ENCODE measurements around the gene PAX7.
A peak's percentile ranks its signal among the peaks of the same experiment; 100 is the strongest.
"Not testable (repeated sequence)": the region's sequence is repeated elsewhere in the genome, so short reads cannot be mapped to it uniquely, and the experiment has no call there.

Gene PAX7

DNA sequence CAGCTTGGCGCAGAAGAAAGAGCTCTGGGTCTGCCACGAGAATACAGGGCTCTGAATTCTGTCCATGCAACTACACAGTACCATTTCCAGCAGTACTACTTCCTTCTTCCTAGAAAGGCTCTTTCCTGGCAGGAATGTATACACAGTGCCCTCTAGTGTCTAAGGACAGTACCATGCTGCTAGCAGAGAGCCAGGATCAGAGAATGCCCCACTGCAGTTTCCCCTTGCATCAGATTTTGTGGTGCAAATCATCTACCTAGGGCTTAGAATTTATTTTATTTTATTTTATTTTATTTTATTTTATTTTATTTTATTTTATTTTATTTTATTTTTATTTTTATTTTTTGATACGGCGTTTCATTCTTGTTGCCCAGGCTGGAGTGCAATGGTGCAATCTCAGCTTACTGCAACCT is 50.8 kb downstream of the PAX7 start:
- TF ChIP-seq, protein P1, sequence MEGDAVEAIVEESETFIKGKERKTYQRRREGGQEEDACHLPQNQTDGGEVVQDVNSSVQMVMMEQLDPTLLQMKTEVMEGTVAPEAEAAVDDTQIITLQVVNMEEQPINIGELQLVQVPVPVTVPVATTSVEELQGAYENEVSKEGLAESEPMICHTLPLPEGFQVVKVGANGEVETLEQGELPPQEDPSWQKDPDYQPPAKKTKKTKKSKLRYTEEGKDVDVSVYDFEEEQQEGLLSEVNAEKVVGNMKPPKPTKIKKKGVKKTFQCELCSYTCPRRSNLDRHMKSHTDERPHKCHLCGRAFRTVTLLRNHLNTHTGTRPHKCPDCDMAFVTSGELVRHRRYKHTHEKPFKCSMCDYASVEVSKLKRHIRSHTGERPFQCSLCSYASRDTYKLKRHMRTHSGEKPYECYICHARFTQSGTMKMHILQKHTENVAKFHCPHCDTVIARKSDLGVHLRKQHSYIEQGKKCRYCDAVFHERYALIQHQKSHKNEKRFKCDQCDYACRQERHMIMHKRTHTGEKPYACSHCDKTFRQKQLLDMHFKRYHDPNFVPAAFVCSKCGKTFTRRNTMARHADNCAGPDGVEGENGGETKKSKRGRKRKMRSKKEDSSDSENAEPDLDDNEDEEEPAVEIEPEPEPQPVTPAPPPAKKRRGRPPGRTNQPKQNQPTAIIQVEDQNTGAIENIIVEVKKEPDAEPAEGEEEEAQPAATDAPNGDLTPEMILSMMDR (IDR thresholded peaks at IDR 0.05), result peak; percentile 76
- no peak for TF ChIP-seq ZFX (IDR thresholded peaks at IDR 0.05; ENCODE audit: borderline replicate concordance)
- no peak overlapping the region for H3K27ac ChIP-seq

DNA sequence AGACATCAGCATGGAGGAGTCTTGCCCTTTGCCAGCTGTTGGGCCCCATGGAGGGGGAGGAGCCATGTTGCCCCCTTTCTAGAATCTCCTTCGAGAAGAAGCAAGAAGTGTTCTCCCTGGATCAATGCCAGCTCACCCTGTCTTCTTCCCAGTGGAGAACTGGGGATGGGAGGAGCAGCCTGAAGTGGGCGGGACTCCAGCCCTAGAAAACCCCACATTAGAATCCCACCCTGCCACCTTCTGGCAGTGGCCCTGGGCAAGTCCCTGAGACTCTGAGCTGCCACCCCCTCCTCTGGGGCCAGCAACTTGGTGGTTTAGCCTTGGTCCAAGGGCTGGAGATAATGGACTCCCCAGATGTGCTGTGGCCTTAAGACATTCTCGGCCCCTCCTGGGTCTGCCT is 51.7 kb downstream of the PAX7 start:
- TF ChIP-seq, protein P1 (IDR thresholded peaks at IDR 0.05), result no peak
- TF ChIP-seq ZFX (IDR thresholded peaks at IDR 0.05; ENCODE audit: borderline replicate concordance), result no peak
- H3K27ac ChIP-seq, result no peak overlapping the region

DNA sequence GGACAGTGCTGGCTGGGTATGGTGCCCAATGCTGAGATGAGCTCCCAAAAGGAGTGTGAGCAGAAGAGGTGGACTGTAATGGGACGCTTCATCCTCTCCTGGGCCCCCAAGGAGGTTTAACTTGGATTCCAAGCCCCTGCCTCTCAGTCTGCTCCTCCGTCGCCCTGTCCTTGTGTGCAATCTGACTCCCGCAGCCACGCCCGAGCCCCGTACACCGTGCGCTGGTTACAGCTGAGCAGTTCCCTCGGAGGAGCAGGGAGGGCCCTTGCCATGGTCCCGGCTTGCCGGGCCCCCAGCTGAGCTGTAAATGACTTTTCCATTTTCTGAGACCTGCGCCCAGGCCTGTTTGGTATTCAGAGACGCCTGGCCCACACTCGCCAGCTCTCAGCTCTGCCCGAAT is 53.7 kb downstream of the PAX7 start:
- no peak for TF ChIP-seq ZFX (IDR thresholded peaks at IDR 0.05; ENCODE audit: borderline replicate concordance)
- TF ChIP-seq, protein P1 (IDR thresholded peaks at IDR 0.05), result no peak
- no peak overlapping the region for H3K27ac ChIP-seq

DNA sequence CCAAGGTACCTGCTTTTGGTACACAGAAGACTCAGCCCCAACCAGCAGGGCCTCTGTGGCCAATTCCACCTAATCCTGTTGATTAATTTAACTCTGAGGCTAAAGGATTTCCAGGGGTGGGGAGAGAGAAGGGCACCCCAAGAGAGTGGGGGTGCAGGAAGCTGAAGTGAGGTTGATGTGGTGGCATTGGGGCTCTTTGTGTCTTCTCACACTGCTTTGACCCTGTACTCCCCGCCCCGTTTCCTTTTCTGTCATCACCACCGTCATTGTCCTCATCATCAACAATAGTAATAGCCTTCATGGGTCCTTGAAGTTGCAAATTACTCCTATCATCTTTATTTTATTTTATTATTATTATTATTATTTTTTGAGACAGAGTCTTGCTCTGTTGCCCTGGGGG is 55.9 kb downstream of the PAX7 start:
- TF ChIP-seq, protein P1 (IDR thresholded peaks at IDR 0.05), result no peak
- no peak for TF ChIP-seq ZFX (IDR thresholded peaks at IDR 0.05; ENCODE audit: borderline replicate concordance)
- no peak overlapping the region for H3K27ac ChIP-seq

DNA sequence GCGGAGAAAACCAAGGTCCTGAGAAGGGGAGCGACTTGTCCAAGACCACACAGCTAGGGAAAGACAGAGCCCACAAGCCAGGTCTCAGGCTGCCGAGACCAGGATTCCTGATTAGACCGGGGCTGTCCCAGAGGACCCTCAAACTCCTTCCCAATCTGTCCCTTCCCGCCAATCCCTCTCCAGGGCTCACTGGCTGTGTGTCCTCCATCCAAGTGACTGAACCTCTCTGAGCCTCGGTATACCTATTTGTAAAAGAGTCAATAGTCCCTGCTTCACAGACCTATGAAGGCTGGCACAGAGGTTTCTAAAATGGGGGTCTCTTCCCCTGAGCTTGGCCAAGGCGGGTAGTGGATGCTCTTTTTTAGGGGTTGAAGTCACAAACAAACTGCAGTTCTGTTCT is 56.6 kb downstream of the PAX7 start:
- TF ChIP-seq, protein P1 (IDR thresholded peaks at IDR 0.05), result no peak
- no peak for TF ChIP-seq ZFX (IDR thresholded peaks at IDR 0.05; ENCODE audit: borderline replicate concordance)

DNA sequence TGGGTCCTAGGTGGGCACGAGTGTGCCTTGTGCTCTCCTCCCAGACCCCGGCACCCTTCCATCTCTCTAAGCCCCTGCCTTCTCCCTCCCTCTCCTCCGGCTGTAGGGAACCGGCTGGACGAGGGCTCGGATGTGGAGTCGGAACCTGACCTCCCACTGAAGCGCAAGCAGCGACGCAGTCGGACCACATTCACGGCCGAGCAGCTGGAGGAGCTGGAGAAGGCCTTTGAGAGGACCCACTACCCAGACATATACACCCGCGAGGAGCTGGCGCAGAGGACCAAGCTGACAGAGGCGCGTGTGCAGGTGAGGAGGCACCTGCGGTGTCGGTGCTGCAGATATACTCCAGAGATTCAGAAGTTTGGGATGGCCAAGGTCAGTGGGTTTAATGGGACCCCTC is 61.0 kb downstream of the PAX7 start:
- H3K27ac ChIP-seq, result no peak overlapping the region
- TF ChIP-seq, protein P1 (IDR thresholded peaks at IDR 0.05), result no peak
- TF ChIP-seq ZFX (IDR thresholded peaks at IDR 0.05; ENCODE audit: borderline replicate concordance), result no peak

More for the DNA sequence above, 56.6 kb downstream of the PAX7 start:
- no peak overlapping the region for H3K27ac ChIP-seq

DNA sequence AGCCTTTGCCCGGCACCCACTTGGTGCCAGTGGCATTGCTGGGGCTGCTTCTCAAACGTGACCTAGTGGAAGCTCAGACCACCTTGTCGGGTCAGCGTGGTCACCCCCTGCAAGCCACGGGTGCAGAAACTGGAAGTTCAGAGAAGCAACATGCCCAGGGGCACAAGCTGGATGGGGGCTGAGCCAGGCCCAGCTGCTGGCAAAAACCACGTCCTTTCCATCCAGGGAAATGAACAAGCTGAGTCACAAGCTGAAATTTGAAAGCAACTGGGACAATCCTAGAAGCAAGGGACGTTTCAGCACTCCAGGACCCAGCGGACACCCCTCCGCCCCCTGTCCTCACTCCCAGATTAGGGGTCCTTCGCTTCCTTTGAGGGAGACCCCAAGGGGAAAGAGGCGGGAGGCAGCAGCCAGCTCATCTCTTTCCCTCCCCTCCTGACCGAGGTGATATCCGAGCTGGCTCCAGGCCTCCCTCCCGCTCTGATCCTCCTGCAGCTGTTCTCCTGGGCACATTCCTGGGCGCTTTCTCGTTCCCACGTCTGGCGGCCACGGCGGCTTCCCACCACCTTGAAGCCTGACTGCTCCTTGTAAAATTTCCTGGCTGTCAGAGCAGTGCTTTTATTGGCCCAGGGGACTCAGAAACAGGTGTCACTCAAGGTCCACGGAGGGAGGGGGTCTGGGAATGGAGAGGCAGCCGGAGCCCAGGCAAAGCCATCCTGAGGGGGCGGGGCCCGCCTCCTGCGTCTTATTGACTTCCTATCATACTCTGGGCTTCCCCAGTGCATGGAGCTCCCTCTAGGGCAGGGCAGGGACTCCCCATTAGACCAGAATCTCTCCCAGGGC is 62.8 kb downstream of the PAX7 start:
- no peak overlapping the region for H3K27ac ChIP-seq
- no peak for TF ChIP-seq ZFX (IDR thresholded peaks at IDR 0.05; ENCODE audit: borderline replicate concordance)
- TF ChIP-seq, protein P1 (IDR thresholded peaks at IDR 0.05), result no peak

DNA sequence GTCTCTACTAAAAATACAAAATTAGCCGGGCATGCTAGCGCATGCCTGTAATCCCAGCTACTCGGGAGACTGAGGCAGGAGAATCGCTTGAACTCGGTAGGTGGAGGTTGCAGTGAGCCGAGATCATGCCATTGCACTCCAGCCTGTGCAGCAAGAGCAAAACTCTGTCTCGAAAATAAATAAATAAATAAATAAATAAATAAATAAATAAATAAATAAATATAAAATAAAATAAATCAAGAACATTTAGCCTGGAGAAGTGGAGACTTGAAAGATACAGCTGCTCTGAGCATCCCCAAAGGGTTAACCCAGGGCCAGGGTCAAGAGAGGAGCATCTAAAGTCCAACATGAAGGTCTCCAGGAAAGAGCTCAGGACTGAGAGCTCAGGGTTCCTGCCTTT is 63.6 kb downstream of the PAX7 start:
- not testable (repeated sequence) for H3K27ac ChIP-seq
